Measurements from ENCODE around the gene KY.

The KY gene

GRCh38 chr3:134645515-134645914, 5.3 kb downstream of the KY start:
- DNase-seq (ENCODE audit: low read depth in 2 of 2, low spot score in 1 of 2): no peak

- DNase-seq (ENCODE audit: low read depth in 2 of 2, low spot score in 1 of 2): no peak
These were observed 5.9 kb downstream of the KY start for GRCh38 chr3:134644731-134645514.

GRCh38 chr3:134643150-134643675, 7.6 kb downstream of the KY start:
- DNase-seq (ENCODE audit: low read depth in 2 of 2, low spot score in 1 of 2): no peak

- DNase-seq (ENCODE audit: low read depth in 2 of 2, low spot score in 1 of 2): no peak
These were observed 8.2 kb downstream of the KY start for GRCh38 chr3:134642445-134643149.

- no peak for DNase-seq (ENCODE audit: low read depth in 2 of 2, low spot score in 1 of 2)
These were observed 9.0 kb downstream of the KY start for GRCh38 chr3:134641671-134642300.

GRCh38 chr3:134640872-134641470, 9.9 kb downstream of the KY start:
- DNase-seq (ENCODE audit: low read depth in 2 of 2, low spot score in 1 of 2): no peak

- no peak for DNase-seq (ENCODE audit: low read depth in 2 of 2, low spot score in 1 of 2)
These were observed 10.4 kb downstream of the KY start for GRCh38 chr3:134640378-134640777.

- no peak for DNase-seq (ENCODE audit: low read depth in 2 of 2, low spot score in 1 of 2)
These were observed 12.3 kb downstream of the KY start for GRCh38 chr3:134638385-134639030.

GRCh38 chr3:134636406-134636805, 14.4 kb downstream of the KY start:
- DNase-seq (ENCODE audit: low read depth in 2 of 2, low spot score in 1 of 2): no peak

GRCh38 chr3:134630506-134630905, 20.3 kb downstream of the KY start:
- DNase-seq (ENCODE audit: low read depth in 2 of 2, low spot score in 1 of 2): no peak

GRCh38 chr3:134628884-134629283, 21.9 kb downstream of the KY start:
- no peak for DNase-seq (ENCODE audit: low read depth in 2 of 2, low spot score in 1 of 2)

- no peak for DNase-seq (ENCODE audit: low read depth in 2 of 2, low spot score in 1 of 2)
These were observed 23.0 kb downstream of the KY start for GRCh38 chr3:134627831-134628230.

- DNase-seq (ENCODE audit: low read depth in 2 of 2, low spot score in 1 of 2): no peak
These were observed 24.7 kb downstream of the KY start for GRCh38 chr3:134625885-134626741.

- no peak for DNase-seq (ENCODE audit: low read depth in 2 of 2, low spot score in 1 of 2)
These were observed 25.4 kb downstream of the KY start for GRCh38 chr3:134625462-134625861.

GRCh38 chr3:134624537-134625287, 26.1 kb downstream of the KY start:
- DNase-seq (ENCODE audit: low read depth in 2 of 2, low spot score in 1 of 2): no peak

- no peak for DNase-seq (ENCODE audit: low read depth in 2 of 2, low spot score in 1 of 2)
These were observed 27.1 kb downstream of the KY start for GRCh38 chr3:134623615-134624245.

- no peak for DNase-seq (ENCODE audit: low read depth in 2 of 2, low spot score in 1 of 2)
These were observed 27.9 kb downstream of the KY start for GRCh38 chr3:134622806-134623365.

- no peak for DNase-seq (ENCODE audit: low read depth in 2 of 2, low spot score in 1 of 2)
These were observed 29.0 kb downstream of the KY start for GRCh38 chr3:134621854-134622253.

All from stimulated activated CD8-positive, alpha-beta memory T cell treated with anti-CD3 and anti-CD28 coated beads, Interleukin-4, amount 100 ng/mL, for 1 hour (primary cell).